GM12878 (cell line): Measurements from ENCODE around the gene OPN3. TPM values are rescaled to one million over a fixed set of nuclear protein-coding genes. Genes with fewer than 3 reads are reported as not detected.

Experiments
- ATAC-seq: fragments of 200-7000 bp; cut with Tn5 transposase; 3 replicates; pipeline ENCODE4 v1.9.1; 2020; ENCODE audit warnings: mild to moderate bottlenecking, moderate library complexity
- BruUV-seq: library from RNA; stranded (reverse); fragments of 400-500 nt; replicated peaks from 2 replicates; lab custom pipeline; 2021; lab: Mats Ljungman, UMichigan
- CTCF ChIA-PET: fragments of 300-600 bp; sonication (Branson Sonifier 250); formaldehyde crosslinking; extraction: SDS; loops from one replicate; lab custom pipeline; 2021; ENCODE audit warnings: inconsistent platforms; lab: Yijun Ruan, JAX
- POLR2A ChIA-PET: fragments of 350-600 bp; formaldehyde crosslinking; extraction: SDS; loops from one replicate; lab custom pipeline; 2021; ENCODE audit warnings: inconsistent platforms; lab: Charles Lee
- RAD21 ChIA-PET: fragments of 300-600 bp; sonication (Branson Sonifier 250); formaldehyde crosslinking; loops from one replicate; lab custom pipeline; 2023; ENCODE audit warnings: antibody characterized with exemption; ENCODE audit not compliant: unreplicated experiment; lab: Charles Lee
- SMC1A ChIA-PET: fragments of 300-600 bp; sonication (Branson Sonifier 250); formaldehyde crosslinking; loops from one replicate; lab custom pipeline; 2023; ENCODE audit not compliant: unreplicated experiment, uncharacterized antibody; lab: Charles Lee
- DNase-seq: peaks from one replicate; pipeline ENCODE4 v3.0.0-alpha.2; 2011; ENCODE audit warnings: low read depth, low spot score
- FAIRE-seq: peaks from 3 replicates; lab custom pipeline; 2011; peaks lifted over from hg19 to GRCh38; lab: Jason Lieb, UNC
- H2AFZ ChIP-seq: 2 replicates; pipeline ENCODE4 v1.6.0; 2011; ENCODE audit warnings: low read depth, low read length, control low read depth; ENCODE audit not compliant: control insufficient read depth
- H3K27ac ChIP-seq: 2 replicates; pipeline ENCODE4 v1.5.1; 2011; ENCODE audit warnings: control low read depth; ENCODE audit not compliant: control insufficient read depth, insufficient read depth
- H3K27me3 ChIP-seq, 2 experiments: replicated peaks in 1 of 2; 2 replicates each; pipeline versions ENCODE4 v1.6.0 to v1.6.1; 2011; ENCODE audit warnings: low read length in 1 of 2; ENCODE audit not compliant: control insufficient read depth in 2 of 2, insufficient read depth in 2 of 2
- H3K36me3 ChIP-seq, 2 experiments: 2 replicates each; pipeline ENCODE4 v1.5.1; 2011; ENCODE audit warnings: low read length in 1 of 2; ENCODE audit not compliant: control insufficient read depth in 2 of 2, insufficient read depth in 2 of 2
- H3K4me1 ChIP-seq: 2 replicates; pipeline ENCODE4 v1.6.1; 2011; ENCODE audit warnings: mild to moderate bottlenecking, low read length, moderate library complexity, mixed read lengths; ENCODE audit not compliant: control insufficient read depth, insufficient read depth
- H3K4me2 ChIP-seq: 2 replicates; pipeline ENCODE4 v1.6.0; 2011; ENCODE audit warnings: control low read depth; ENCODE audit not compliant: control insufficient read depth, insufficient read depth
- H3K4me3 ChIP-seq: fragments of 200-600 bp; sonication (generic); 2 replicates; pipeline ENCODE4 v1.5.1; 2016
- H3K79me2 ChIP-seq: 2 replicates; pipeline ENCODE4 v1.6.0; 2011; ENCODE audit warnings: low read length; ENCODE audit not compliant: control insufficient read depth, insufficient read depth
- H3K9ac ChIP-seq: 2 replicates; pipeline ENCODE4 v1.8.0; 2011; ENCODE audit warnings: low read length, control low read depth, mixed read lengths; ENCODE audit not compliant: control insufficient read depth, insufficient read depth
- H3K9me3 ChIP-seq: replicated peaks from 3 replicates; pipeline ENCODE4 v1.5.1; 2011; ENCODE audit warnings: mild to moderate bottlenecking, low read length; ENCODE audit not compliant: control insufficient read depth, insufficient read depth
- H4K20me1 ChIP-seq: 2 replicates; pipeline ENCODE4 v1.6.0; 2011; ENCODE audit not compliant: control insufficient read depth, insufficient read depth
- CBX3 ChIP-seq: fragments of 200-600 bp; sonication (generic); IDR thresholded peaks from 2 replicates; pipeline ENCODE4 v1.6.1; 2016; ENCODE audit warnings: low read depth, borderline replicate concordance
- FOS ChIP-seq: IDR thresholded peaks from 3 replicates; pipeline ENCODE4 v1.6.1; 2011; ENCODE audit warnings: borderline replicate concordance; ENCODE audit not compliant: insufficient read length; ENCODE audit errors: extremely low read depth
- IRF3 ChIP-seq: fragments of 450-650 bp; IDR thresholded peaks from 2 replicates; pipeline ENCODE4 v1.6.1; 2014; ENCODE audit warnings: mild to moderate bottlenecking
- MTA3 ChIP-seq: IDR thresholded peaks from 2 replicates; pipeline ENCODE4 v1.6.1; 2012; ENCODE audit warnings: low read length, inconsistent platforms, borderline replicate concordance
- MYB ChIP-seq: fragments of 150-350 bp; IDR thresholded peaks from 2 replicates; pipeline ENCODE4 v1.6.1; 2014; ENCODE audit warnings: mild to moderate bottlenecking, low read depth, low read length, borderline replicate concordance
- MYC ChIP-seq: IDR thresholded peaks from 2 replicates; pipeline ENCODE4 v1.6.1; 2011; ENCODE audit warnings: mild to moderate bottlenecking, low read length, moderate library complexity, inconsistent platforms; ENCODE audit not compliant: insufficient read depth, insufficient replicate concordance, insufficient read length, severe bottlenecking
- NKRF ChIP-seq: fragments of 450-650 bp; conservative IDR thresholded peaks from 2 replicates; pipeline ENCODE4 v1.6.1; 2017; ENCODE audit warnings: mild to moderate bottlenecking, moderate library complexity
- NR2C1 ChIP-seq: fragments of 450-650 bp; IDR thresholded peaks from 2 replicates; pipeline ENCODE4 v1.6.1; 2017; ENCODE audit warnings: antibody characterized with exemption, mild to moderate bottlenecking, moderate library complexity
- NR2C2 ChIP-seq: IDR thresholded peaks from 2 replicates; pipeline ENCODE4 v1.6.1; 2011; ENCODE audit warnings: borderline replicate concordance, low read depth; ENCODE audit not compliant: control insufficient read depth, insufficient read length
- RB1 ChIP-seq: fragments of 450-650 bp; formaldehyde crosslinking; IDR thresholded peaks from 2 replicates; pipeline ENCODE4 v1.6.1; 2017; ENCODE audit warnings: mild to moderate bottlenecking, borderline replicate concordance
- SMC3 ChIP-seq: IDR thresholded peaks from 2 replicates; pipeline ENCODE4 v1.6.1; 2011; ENCODE audit warnings: low read length, improper control_type of control experiment, borderline replicate concordance
- SP1 ChIP-seq: IDR thresholded peaks from one replicate; pipeline ENCODE4 v1.6.1; 2011; ENCODE audit warnings: low read depth, low read length
- TAF1 ChIP-seq: IDR thresholded peaks from 2 replicates; pipeline ENCODE4 v1.6.1; 2011; ENCODE audit warnings: mild to moderate bottlenecking, low read depth, low read length, borderline replicate concordance
- TARDBP ChIP-seq: IDR thresholded peaks from 2 replicates; pipeline ENCODE4 v1.6.1; 2016; ENCODE audit warnings: borderline replicate concordance
- TCF3 ChIP-seq: IDR thresholded peaks from 2 replicates; pipeline ENCODE4 v1.6.1; 2012; ENCODE audit warnings: low read depth, mild to moderate bottlenecking, low read length, borderline replicate concordance; ENCODE audit not compliant: insufficient read depth
- WGBS: methylation state at CpG from one replicate; pipeline ENCODE4 v1.1.6; 2016; ENCODE audit warnings: low lambda C conversion rate; ENCODE audit not compliant: insufficient replicate concordance, insufficient coverage; ENCODE audit errors: missing lambda C conversion rate; 5-methylcytosine and 5-hydroxymethylcytosine counted together
- in situ Hi-C: fragments of 300-500 bp; cut with MboI; formaldehyde crosslinking; loops from 9 replicates; pipeline ENCODE4 v1.14.3; 2018; ENCODE audit warnings: mixed read lengths
- intact Hi-C: fragments of 100-400 bp; cut with micrococcal nuclease; formaldehyde crosslinking; loops from one replicate; pipeline ENCODE4 v1.14.2; 2022; ENCODE audit not compliant: unreplicated experiment
- polyA plus RNA-seq, 11 experiments: library from polyadenylated mRNA; depleted of rRNA in 4 of 11; unstranded in 6 of 11; stranded (reverse) in 5 of 11; fragments of >200 nt; fragmentation: Nextera tagmentation in 4 of 11; fragmentation: Illumina TruSeq in 1 of 11; extraction: Ambion mirVana in 4 of 11; extraction: Trizol in 1 of 11; gene quantifications; 1 replicate in 1 of 11; 2 replicates in 10 of 11; pipeline versions ENCODE4 v1.2.1 to v1.2.3, GENCODE V29; 2011 to 2016; ENCODE audit warnings: inconsistent platforms in 2 of 11, missing spikeins in 2 of 11, low read depth in 1 of 11
- total RNA-seq, 4 experiments: library from RNA; depleted of rRNA in 3 of 4; stranded (reverse); fragments of >200 nt in 3 of 4; fragmentation: Illumina TruSeq in 1 of 4; extraction: Trizol in 1 of 4; gene quantifications; 2 replicates each; pipeline versions ENCODE4 v1.2.1 to v1.2.3, GENCODE V29; 2013 to 2021
- TF ChIP-seq, protein P1 (sequence below): fragments of 150-350 bp; IDR thresholded peaks from 2 replicates; pipeline ENCODE4 v1.6.1; 2014; ENCODE audit warnings: mild to moderate bottlenecking, low read depth, low read length
- TF ChIP-seq, protein P2 (sequence below): IDR thresholded peaks from 2 replicates; pipeline ENCODE4 v1.6.1; 2012; ENCODE audit warnings: low read depth, low read length, improper control_type of control experiment

OPN3 gene
- total and polyA plus RNA-seq, 10 of the 15 experiments (the other 5 are each of a cell fraction or from before 2014, with no cell fraction given) = 0.26 to 12.2 (median 7.4) TPM

GRCh38 chr1:241551759-241552638 lies 88.2 kb downstream of the OPN3 start (continued):
- TF ChIP-seq, protein P1, sequence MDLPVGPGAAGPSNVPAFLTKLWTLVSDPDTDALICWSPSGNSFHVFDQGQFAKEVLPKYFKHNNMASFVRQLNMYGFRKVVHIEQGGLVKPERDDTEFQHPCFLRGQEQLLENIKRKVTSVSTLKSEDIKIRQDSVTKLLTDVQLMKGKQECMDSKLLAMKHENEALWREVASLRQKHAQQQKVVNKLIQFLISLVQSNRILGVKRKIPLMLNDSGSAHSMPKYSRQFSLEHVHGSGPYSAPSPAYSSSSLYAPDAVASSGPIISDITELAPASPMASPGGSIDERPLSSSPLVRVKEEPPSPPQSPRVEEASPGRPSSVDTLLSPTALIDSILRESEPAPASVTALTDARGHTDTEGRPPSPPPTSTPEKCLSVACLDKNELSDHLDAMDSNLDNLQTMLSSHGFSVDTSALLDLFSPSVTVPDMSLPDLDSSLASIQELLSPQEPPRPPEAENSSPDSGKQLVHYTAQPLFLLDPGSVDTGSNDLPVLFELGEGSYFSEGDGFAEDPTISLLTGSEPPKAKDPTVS = no peak
- TF ChIP-seq NR2C2 (no peak), TAF1 (peak; percentile 69; the same call in 1 of the 2 replicates), SMC3 (no peak), TCF3 (no peak), MYC (no peak), CBX3 (no peak), NR2C1 (no peak)
- TF ChIP-seq, all 136 proteins: peak for 46

DNA sequence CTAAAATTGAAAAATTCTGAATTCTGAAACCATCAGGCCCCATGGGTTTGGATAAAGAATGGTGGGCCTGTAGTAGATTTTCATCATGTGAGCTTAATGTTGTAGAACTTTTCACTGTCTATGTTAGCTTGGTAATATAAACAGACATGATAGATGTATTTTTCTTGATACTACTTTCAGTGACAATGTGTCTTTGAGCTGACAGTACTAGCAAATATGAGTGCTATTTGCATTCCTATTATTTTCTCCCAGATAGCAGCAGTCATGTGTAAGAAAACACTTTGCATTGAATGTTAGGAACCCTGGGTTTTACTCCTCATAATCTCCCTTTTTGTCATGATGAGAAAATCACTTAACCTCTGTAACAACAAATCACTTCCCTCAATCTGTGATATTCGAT lies 89.9 kb downstream of the OPN3 start:
- Histone ChIP-seq H3K79me2 (no peaks in the 10 kb centered on the region), H3K9me3 (no peaks in the 10 kb centered on the region), H3K9ac (no peak overlapping the region), H3K4me1 (peaks cover 6% of the 10 kb centered on the region), H3K27me3 (no peaks in the 10 kb centered on the region), H3K4me2 (no peak overlapping the region), H2AFZ (no peak overlapping the region), H4K20me1 (no peaks in the 10 kb centered on the region), H3K4me3 (no peak overlapping the region), H3K36me3 (no peaks in the 10 kb centered on the region), H3K27ac (no peak overlapping the region)
- in situ Hi-C loops = no loop called here
- 100% methylated on average over 1 of the region's 1 CpG for WGBS
- DNase-seq (no peak), ATAC-seq (no peak), FAIRE-seq (no peak)
- ChIA-PET SMC1A (interaction anchor here (2.2 kb wide), 1 partner anchor 13 kb away, joined by 10 read pairs; no protein-coding TSS in a partner anchor), CTCF (no interaction called here), POLR2A (no interaction called here), RAD21 (no interaction called here)
- intact Hi-C loops = no loop called here
- BruUV-seq = no TSS peak
- TF ChIP-seq SP1 = no peak
- no peak for TF ChIP-seq IRF3
- no peak for TF ChIP-seq NKRF
- TF ChIP-seq FOS = no peak
- TF ChIP-seq, protein P2, sequence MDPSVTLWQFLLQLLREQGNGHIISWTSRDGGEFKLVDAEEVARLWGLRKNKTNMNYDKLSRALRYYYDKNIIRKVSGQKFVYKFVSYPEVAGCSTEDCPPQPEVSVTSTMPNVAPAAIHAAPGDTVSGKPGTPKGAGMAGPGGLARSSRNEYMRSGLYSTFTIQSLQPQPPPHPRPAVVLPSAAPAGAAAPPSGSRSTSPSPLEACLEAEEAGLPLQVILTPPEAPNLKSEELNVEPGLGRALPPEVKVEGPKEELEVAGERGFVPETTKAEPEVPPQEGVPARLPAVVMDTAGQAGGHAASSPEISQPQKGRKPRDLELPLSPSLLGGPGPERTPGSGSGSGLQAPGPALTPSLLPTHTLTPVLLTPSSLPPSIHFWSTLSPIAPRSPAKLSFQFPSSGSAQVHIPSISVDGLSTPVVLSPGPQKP = no peak
- no peak for TF ChIP-seq MTA3
- no peak for TF ChIP-seq TARDBP
- no peak for TF ChIP-seq RB1
- no peak for TF ChIP-seq MYB
